Osteocyte (in vitro differentiated cells): Measurements from ENCODE around the gene MTMR12. TPM values are rescaled to one million over a fixed set of nuclear protein-coding genes. Genes with fewer than 3 reads are reported as not detected.

Source experiments
- DNase-seq: peaks from one replicate; pipeline ENCODE4 v3.0.0; 2021; ENCODE audit warnings: mixed read lengths; ENCODE audit not compliant: unreplicated experiment; ENCODE audit errors: extremely low spot score
- H3K27ac Mint-ChIP-seq: one replicate; pipeline ENCODE4 v1.8.0; 2021; ENCODE audit warnings: mild to moderate bottlenecking, mixed read lengths; ENCODE audit not compliant: unreplicated experiment
- H3K27me3 Mint-ChIP-seq: one replicate; pipeline ENCODE4 v1.8.0; 2021; ENCODE audit warnings: mixed read lengths; ENCODE audit not compliant: unreplicated experiment
- H3K36me3 Mint-ChIP-seq: one replicate; pipeline ENCODE4 v1.8.0; 2021; ENCODE audit warnings: mixed read lengths; ENCODE audit not compliant: unreplicated experiment
- H3K4me1 Mint-ChIP-seq: one replicate; pipeline ENCODE4 v1.8.0; 2021; ENCODE audit warnings: mixed read lengths; ENCODE audit not compliant: unreplicated experiment
- H3K4me3 Mint-ChIP-seq: one replicate; pipeline ENCODE4 v1.8.0; 2021; ENCODE audit warnings: mild to moderate bottlenecking, moderate library complexity, mixed read lengths; ENCODE audit not compliant: unreplicated experiment
- H3K9me3 Mint-ChIP-seq: one replicate; pipeline ENCODE4 v1.8.0; 2021; ENCODE audit warnings: mixed read lengths; ENCODE audit not compliant: unreplicated experiment
- total RNA-seq: library from RNA; stranded (reverse); gene quantifications from 2 replicates; pipeline ENCODE4 v1.2.1, GENCODE V29; 2021
- TF ChIP-seq, protein P1 (sequence below): fragments of 200-600 bp; sonication (generic); IDR thresholded peaks from 2 replicates; pipeline ENCODE4 v1.5.0; 2021; ENCODE audit warnings: antibody characterized with exemption, mild to moderate bottlenecking, moderate library complexity

MTMR12 gene
- total RNA-seq, 1 donor from 2014 or later, result 23.4 TPM

- Mint-ChIP-seq H3K36me3 (peaks cover 50% of the 10 kb centered on the region), H3K4me3 (no peak overlapping the region)
- DNase-seq, result no peak
These were observed 53.7 kb downstream of the MTMR12 start for GRCh38 chr5:32259033-32259432.

GRCh38 chr5:32258424-32258823 lies 54.3 kb downstream of the MTMR12 start:
- no peak for DNase-seq
- H3K4me3 Mint-ChIP-seq, result no peak overlapping the region
- H3K27ac Mint-ChIP-seq, result no peak overlapping the region
- H3K27me3 Mint-ChIP-seq, result no peaks in the 10 kb centered on the region
- peaks cover 50% of the 10 kb centered on the region for H3K36me3 Mint-ChIP-seq
- peaks cover 22% of the 10 kb centered on the region for H3K4me1 Mint-ChIP-seq
- no peaks in the 10 kb centered on the region for H3K9me3 Mint-ChIP-seq
- TF ChIP-seq, protein P1, sequence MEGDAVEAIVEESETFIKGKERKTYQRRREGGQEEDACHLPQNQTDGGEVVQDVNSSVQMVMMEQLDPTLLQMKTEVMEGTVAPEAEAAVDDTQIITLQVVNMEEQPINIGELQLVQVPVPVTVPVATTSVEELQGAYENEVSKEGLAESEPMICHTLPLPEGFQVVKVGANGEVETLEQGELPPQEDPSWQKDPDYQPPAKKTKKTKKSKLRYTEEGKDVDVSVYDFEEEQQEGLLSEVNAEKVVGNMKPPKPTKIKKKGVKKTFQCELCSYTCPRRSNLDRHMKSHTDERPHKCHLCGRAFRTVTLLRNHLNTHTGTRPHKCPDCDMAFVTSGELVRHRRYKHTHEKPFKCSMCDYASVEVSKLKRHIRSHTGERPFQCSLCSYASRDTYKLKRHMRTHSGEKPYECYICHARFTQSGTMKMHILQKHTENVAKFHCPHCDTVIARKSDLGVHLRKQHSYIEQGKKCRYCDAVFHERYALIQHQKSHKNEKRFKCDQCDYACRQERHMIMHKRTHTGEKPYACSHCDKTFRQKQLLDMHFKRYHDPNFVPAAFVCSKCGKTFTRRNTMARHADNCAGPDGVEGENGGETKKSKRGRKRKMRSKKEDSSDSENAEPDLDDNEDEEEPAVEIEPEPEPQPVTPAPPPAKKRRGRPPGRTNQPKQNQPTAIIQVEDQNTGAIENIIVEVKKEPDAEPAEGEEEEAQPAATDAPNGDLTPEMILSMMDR, result no peak

More at GRCh38 chr5:32259033-32259432, 53.7 kb downstream of the MTMR12 start:
- Mint-ChIP-seq H3K27me3 (no peaks in the 10 kb centered on the region), H3K4me1 (peaks cover 22% of the 10 kb centered on the region), H3K27ac (no peak overlapping the region), H3K9me3 (no peaks in the 10 kb centered on the region)
- TF ChIP-seq, protein P1, result no peak

DNA sequence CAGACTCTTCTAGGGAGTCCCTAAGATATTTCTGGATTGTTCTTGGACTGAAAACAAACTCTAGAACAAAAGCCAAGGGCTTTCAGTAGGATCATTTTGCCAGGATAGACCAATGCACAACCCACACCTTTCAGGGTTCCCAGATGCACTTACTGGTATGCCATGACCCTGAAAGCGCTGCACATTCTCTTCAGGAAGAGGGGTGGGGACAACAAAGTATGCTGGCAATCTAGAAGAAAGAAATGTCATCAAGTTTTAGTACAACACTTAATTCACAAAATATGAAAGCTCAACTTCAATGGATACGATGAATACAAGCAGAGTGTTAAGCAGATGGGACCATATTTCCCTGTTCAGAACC lies 57.2 kb downstream of the MTMR12 start:
- H3K27me3 Mint-ChIP-seq, result no peaks in the 10 kb centered on the region
- H3K36me3 Mint-ChIP-seq, result peaks cover 50% of the 10 kb centered on the region
- no peak overlapping the region for H3K27ac Mint-ChIP-seq
- no peaks in the 10 kb centered on the region for H3K9me3 Mint-ChIP-seq
- no peak overlapping the region for H3K4me3 Mint-ChIP-seq
- TF ChIP-seq, protein P1, result no peak
- DNase-seq, result no peak
- peaks cover 16% of the 10 kb centered on the region for H3K4me1 Mint-ChIP-seq

- DNase-seq, result no peak
- TF ChIP-seq, protein P1, result no peak
- Mint-ChIP-seq H3K9me3 (no peaks in the 10 kb centered on the region), H3K4me1 (peaks cover 13% of the 10 kb centered on the region), H3K4me3 (no peak overlapping the region), H3K27ac (peak overlapping the region; percentile 42), H3K36me3 (peaks cover 49% of the 10 kb centered on the region), H3K27me3 (no peaks in the 10 kb centered on the region)
These were observed 57.7 kb downstream of the MTMR12 start for GRCh38 chr5:32254881-32255539.

GRCh38 chr5:32251871-32252458 lies 60.8 kb downstream of the MTMR12 start:
- H3K4me1 Mint-ChIP-seq, result peaks cover 13% of the 10 kb centered on the region
- no peaks in the 10 kb centered on the region for H3K27me3 Mint-ChIP-seq
- DNase-seq, result no peak
- H3K27ac Mint-ChIP-seq, result no peak overlapping the region
- no peaks in the 10 kb centered on the region for H3K9me3 Mint-ChIP-seq
- TF ChIP-seq, protein P1, result no peak
- peaks cover 52% of the 10 kb centered on the region for H3K36me3 Mint-ChIP-seq
- H3K4me3 Mint-ChIP-seq, result no peak overlapping the region
